ENCODE measurements around the gene DAGLA. TPM values are rescaled to one million over a fixed set of nuclear protein-coding genes. Genes with fewer than 3 reads are reported as not detected.

The DAGLA gene
- total RNA-seq, 1 experiment from 2014 or later = 4.5 TPM

DNA sequence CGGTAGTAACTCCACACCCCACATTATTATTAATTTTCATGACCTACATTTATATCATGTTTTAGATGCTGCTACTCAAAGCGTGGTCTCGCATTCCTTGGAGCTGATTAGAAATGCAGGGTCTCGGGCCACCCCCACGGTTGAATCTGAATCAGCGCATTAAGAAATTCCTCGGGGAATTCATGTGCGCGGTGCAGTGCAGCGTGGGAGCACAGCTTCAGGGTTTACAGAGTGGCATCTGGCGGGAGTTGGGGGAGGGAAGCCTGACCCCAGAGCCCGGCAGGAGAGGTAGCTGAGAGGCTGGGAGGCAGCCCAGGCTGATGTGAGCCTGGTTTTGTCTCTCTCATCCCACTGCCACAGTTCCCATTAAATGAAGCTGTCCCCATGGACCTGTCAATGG lies 48.1 kb upstream of the DAGLA start:
- no CpG with 5 or more reads among the region's 12 CpGs for WGBS (ENCODE audit: extremely low coverage, insufficient read length, low lambda C conversion rate)

More for the DNA sequence above, 48.1 kb upstream of the DAGLA start:
- H3K4ac ChIP-seq (ENCODE audit: low read depth, low read length) = no peak overlapping the region
- H3K27me3 Mint-ChIP-seq (ENCODE audit: low read depth) = peaks cover 1% of the 10 kb centered on the region; the same call in 1 of the 2 replicates
- H2BK20ac ChIP-seq (ENCODE audit: low read depth, low read length, poor library complexity, severe bottlenecking) = no peak overlapping the region
- no peak overlapping the region for H3K18ac ChIP-seq (ENCODE audit: insufficient read length, low read depth, low read length)
- H4K20me1 ChIP-seq (ENCODE audit: control insufficient read depth, insufficient read depth, insufficient read length) = no peaks in the 10 kb centered on the region
- H3K14ac ChIP-seq (ENCODE audit: insufficient read depth, low read length) = no peak overlapping the region
- no peak overlapping the region for H2BK12ac ChIP-seq (ENCODE audit: insufficient read length, low read depth, low read length)
- no peak overlapping the region for H2AK5ac ChIP-seq (ENCODE audit: insufficient read length, low read length)
- H4K5ac ChIP-seq (ENCODE audit: insufficient read length, low read depth, low read length) = no peak overlapping the region
- no peak overlapping the region for H3K23ac ChIP-seq (ENCODE audit: insufficient read length, low read depth, low read length)
- no peak overlapping the region for H2AFZ ChIP-seq (ENCODE audit: low read length)
- H3K9ac ChIP-seq (ENCODE audit: extremely low read depth, insufficient read length, low read length) = no peak overlapping the region
- H2BK120ac ChIP-seq (ENCODE audit: low read depth, low read length, poor library complexity, severe bottlenecking) = no peak overlapping the region
- H3K4me3 Mint-ChIP-seq = no peak overlapping the region
- no peak overlapping the region for H3K27ac ChIP-seq (ENCODE audit: insufficient read length, low read depth, low read length)
- H3K9me3 Mint-ChIP-seq = no peaks in the 10 kb centered on the region
- H3K27me3 ChIP-seq (ENCODE audit: insufficient read depth, low read length) = no peaks in the 10 kb centered on the region
- no peaks in the 10 kb centered on the region for H3K9me3 ChIP-seq (ENCODE audit: control insufficient read depth, low read depth, low read length)
- no peaks in the 10 kb centered on the region for H3K79me2 ChIP-seq (ENCODE audit: insufficient read depth, low read length)
- TF ChIP-seq, protein P1, sequence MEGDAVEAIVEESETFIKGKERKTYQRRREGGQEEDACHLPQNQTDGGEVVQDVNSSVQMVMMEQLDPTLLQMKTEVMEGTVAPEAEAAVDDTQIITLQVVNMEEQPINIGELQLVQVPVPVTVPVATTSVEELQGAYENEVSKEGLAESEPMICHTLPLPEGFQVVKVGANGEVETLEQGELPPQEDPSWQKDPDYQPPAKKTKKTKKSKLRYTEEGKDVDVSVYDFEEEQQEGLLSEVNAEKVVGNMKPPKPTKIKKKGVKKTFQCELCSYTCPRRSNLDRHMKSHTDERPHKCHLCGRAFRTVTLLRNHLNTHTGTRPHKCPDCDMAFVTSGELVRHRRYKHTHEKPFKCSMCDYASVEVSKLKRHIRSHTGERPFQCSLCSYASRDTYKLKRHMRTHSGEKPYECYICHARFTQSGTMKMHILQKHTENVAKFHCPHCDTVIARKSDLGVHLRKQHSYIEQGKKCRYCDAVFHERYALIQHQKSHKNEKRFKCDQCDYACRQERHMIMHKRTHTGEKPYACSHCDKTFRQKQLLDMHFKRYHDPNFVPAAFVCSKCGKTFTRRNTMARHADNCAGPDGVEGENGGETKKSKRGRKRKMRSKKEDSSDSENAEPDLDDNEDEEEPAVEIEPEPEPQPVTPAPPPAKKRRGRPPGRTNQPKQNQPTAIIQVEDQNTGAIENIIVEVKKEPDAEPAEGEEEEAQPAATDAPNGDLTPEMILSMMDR (conservative IDR thresholded peaks at IDR 0.05) = no peak
- H4K91ac ChIP-seq (ENCODE audit: insufficient read length, low read depth, low read length) = no peak overlapping the region
- no peak overlapping the region for H3T11ph ChIP-seq (ENCODE audit: low read length)
- no peak overlapping the region for H3K56ac ChIP-seq (ENCODE audit: insufficient read length, low read depth, low read length)
- peaks cover 33 to 36% of the 10 kb centered on the region in 2 experiments for H3K4me1 Mint-ChIP-seq
- H3K23me2 ChIP-seq (ENCODE audit: insufficient read length, low read depth, low read length, poor library complexity, severe bottlenecking) = no peaks in the 10 kb centered on the region
- no peaks in the 10 kb centered on the region for H3K79me1 ChIP-seq (ENCODE audit: insufficient read depth, low read depth, low read length, poor library complexity, severe bottlenecking)
- no peaks in the 10 kb centered on the region for H3K36me3 Mint-ChIP-seq (ENCODE audit: insufficient read depth in 1 of 3, low read depth in 3 of 3)
- no peak overlapping the region for H3K4me2 ChIP-seq (ENCODE audit: insufficient read depth, insufficient read length, low read length)
- H2BK15ac ChIP-seq (ENCODE audit: low read depth, low read length) = no peak overlapping the region; the same call in 1 of the 2 replicates
- DNase-seq = no peak
- H3K27ac Mint-ChIP-seq = no peak overlapping the region
- no peak overlapping the region for H2BK5ac ChIP-seq (ENCODE audit: insufficient read length, low read length)
- H4K8ac ChIP-seq (replicated peaks; ENCODE audit: insufficient read length, low read depth, low read length) = no peak overlapping the region
- H3K4me1 ChIP-seq (ENCODE audit: insufficient read depth, low read length) = peaks cover 5% of the 10 kb centered on the region; the same call in 1 of the 2 replicates

Data from H9 (cell line).